Stomach smooth muscle (tissue), 2 donors: Measurements from ENCODE around the gene NDFIP1.
"Not testable (repeated sequence)": the region's sequence is repeated elsewhere in the genome, so short reads cannot be mapped to it uniquely, and the experiment has no call there.

Experiments
- H3K27ac ChIP-seq: one replicate; pipeline ENCODE4 v1.7.0; 2013; ENCODE audit warnings: mild to moderate bottlenecking, low read length, inconsistent platforms
- H3K27me3 ChIP-seq, 2 donors: one replicate each; pipeline ENCODE4 v1.7.0; 2013; ENCODE audit warnings: low read length in 2 of 2; ENCODE audit not compliant: insufficient read depth in 2 of 2, control insufficient read depth in 1 of 2
- H3K36me3 ChIP-seq, 2 donors: one replicate each; pipeline ENCODE4 v1.7.0; 2013; ENCODE audit warnings: low read length in 2 of 2; ENCODE audit not compliant: control insufficient read depth in 2 of 2, insufficient read depth in 2 of 2
- H3K4me1 ChIP-seq: one replicate; pipeline ENCODE4 v1.7.0; 2013; ENCODE audit warnings: low read length; ENCODE audit not compliant: control insufficient read depth, insufficient read depth
- H3K4me3 ChIP-seq, 2 donors: one replicate each; pipeline ENCODE4 v1.7.0; 2013; ENCODE audit warnings: low read length in 2 of 2
- H3K9ac ChIP-seq, 2 donors: one replicate each; pipeline ENCODE4 v1.7.0; 2013; ENCODE audit warnings: low read length in 2 of 2, mild to moderate bottlenecking in 1 of 2
- H3K9me3 ChIP-seq, 2 donors: one replicate each; pipeline ENCODE4 v1.7.0; 2013; ENCODE audit warnings: low read length in 2 of 2; ENCODE audit not compliant: control insufficient read depth in 2 of 2
- donor health status: healthy.
- donor health status: Pancreatic carcinoma.

The NDFIP1 gene

DNA sequence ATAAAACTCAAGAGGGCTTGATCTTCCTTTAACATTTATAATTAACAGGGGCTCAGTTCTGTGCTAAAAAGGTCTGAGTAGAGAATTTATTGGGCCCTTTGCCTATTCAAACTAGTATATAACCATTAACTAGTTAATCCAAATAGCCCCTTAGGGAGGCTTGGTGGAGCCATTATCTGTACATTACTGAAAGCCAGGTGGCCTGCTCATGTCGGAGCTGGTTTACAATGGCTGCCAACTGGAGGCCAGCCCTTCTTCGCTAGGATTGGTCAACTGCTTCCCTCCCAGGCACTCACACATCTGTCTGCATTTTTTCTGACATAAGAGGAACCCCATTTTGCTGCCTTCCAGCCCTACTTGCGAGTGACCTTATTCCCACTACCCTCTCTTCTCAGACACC is 30.4 kb upstream of the NDFIP1 start:
- H3K9me3 ChIP-seq: no peaks in the 10 kb centered on the region
- H3K9ac ChIP-seq: no peak overlapping the region
- no peaks in the 10 kb centered on the region for H3K4me1 ChIP-seq
- H3K4me3 ChIP-seq: no peak overlapping the region
- H3K27me3 ChIP-seq: no peaks in the 10 kb centered on the region
- H3K27ac ChIP-seq: no peak overlapping the region
- H3K36me3 ChIP-seq: no peaks in the 10 kb centered on the region

DNA sequence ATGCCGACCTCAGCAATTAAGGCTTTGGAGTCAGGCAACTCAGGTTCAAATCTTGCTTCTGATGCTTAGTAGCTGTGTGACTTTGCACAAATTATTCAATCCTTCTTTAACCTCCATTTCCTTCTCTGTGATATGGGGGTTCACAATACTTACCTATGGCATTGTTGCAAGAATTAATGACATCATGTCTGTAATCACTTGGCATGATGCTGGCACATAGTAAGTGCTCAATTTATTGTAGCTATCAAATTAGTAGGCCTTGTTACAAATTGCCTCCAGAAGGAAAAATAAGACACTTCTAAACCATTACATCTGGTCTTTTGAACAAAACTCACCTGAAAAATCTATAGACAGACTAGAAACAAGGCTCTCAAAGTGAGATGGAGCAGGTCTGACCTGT is 29.9 kb upstream of the NDFIP1 start:
- Histone ChIP-seq H3K9ac (no peak overlapping the region), H3K4me3 (no peak overlapping the region), H3K27ac (no peak overlapping the region), H3K4me1 (no peaks in the 10 kb centered on the region), H3K36me3 (no peaks in the 10 kb centered on the region), H3K9me3 (no peaks in the 10 kb centered on the region), H3K27me3 (no peaks in the 10 kb centered on the region)

DNA sequence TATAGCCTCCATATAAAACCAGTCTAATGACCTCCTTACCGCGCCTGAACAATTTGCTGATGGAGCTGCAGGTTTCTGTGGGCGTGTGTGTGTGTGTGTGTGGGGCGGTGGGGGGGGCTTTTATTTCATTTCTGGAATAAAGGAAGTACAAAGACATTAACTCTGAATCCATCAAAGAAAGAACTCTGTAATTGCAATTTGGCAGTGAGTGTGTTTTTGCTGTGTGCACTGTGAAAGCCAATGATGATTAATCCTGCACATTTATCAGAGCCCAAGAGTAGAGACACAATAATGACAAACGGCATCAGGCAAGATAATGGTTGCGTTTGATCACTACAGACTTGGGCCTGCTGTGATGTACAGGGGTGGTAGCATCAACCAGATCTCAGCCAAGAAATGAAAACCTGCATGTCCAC is 29.3 kb upstream of the NDFIP1 start:
- Histone ChIP-seq H3K4me1 (no peaks in the 10 kb centered on the region), H3K9me3 (no peaks in the 10 kb centered on the region)

DNA sequence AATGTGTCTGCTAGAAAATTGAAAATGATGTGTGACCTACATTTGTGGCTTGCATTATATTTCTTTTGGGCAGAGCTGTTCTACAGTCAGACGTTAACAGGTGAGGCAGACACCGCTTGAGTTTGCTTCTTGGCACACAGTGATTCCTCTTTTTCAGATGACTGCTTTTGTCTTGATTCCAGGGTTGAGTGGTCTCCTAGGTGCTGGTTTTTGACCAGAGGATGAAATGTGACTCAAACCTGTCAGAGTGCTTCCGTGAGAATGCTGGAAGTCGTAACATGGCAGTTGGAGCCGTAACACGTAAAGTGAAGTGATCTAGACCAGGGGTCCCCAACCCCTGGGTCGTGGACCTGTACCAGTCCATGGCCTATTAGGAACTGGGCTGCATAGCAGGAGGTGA is 28.3 kb upstream of the NDFIP1 start:
- Histone ChIP-seq H3K9me3 (no peaks in the 10 kb centered on the region), H3K4me3 (no peak overlapping the region), H3K27ac (no peak overlapping the region), H3K4me1 (no peaks in the 10 kb centered on the region), H3K27me3 (no peaks in the 10 kb centered on the region), H3K36me3 (no peaks in the 10 kb centered on the region), H3K9ac (no peak overlapping the region)

More for the DNA sequence above, 29.3 kb upstream of the NDFIP1 start:
- H3K27ac ChIP-seq: no peak overlapping the region
- H3K27me3 ChIP-seq: no peaks in the 10 kb centered on the region
- no peak overlapping the region for H3K9ac ChIP-seq
- no peaks in the 10 kb centered on the region for H3K36me3 ChIP-seq
- H3K4me3 ChIP-seq: no peak overlapping the region

DNA sequence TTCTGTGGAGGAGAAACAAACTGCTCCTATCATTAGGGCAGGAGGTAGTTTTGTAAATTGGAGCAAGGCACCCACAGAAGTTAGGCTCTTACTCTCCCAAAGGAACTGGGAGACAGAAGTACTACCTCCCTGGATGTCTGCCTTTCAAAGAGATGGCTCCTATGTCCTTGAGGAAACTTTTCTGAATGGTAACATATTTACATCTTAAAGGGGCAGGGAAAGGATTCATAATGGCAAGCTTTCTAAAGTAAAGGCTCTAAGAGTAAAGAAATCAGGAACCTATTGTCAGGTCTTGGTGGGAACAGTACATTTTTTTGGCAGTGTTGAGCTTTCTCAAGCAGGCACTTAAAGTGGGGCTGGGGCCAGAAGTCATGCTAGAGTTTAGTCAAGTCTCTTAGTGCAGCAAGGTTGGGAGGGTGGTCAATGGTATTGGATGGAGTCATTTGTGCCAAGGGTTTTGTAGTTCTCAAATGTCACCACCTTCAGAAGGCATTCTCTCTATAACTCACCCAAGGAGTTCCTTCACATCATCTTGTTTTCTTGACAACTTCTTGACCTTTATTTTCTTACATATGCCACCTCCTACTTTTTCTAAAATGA is 26.3 kb upstream of the NDFIP1 start:
- no peak overlapping the region for H3K4me3 ChIP-seq
- H3K36me3 ChIP-seq: no peaks in the 10 kb centered on the region
- H3K27me3 ChIP-seq: no peaks in the 10 kb centered on the region
- no peaks in the 10 kb centered on the region for H3K4me1 ChIP-seq
- H3K27ac ChIP-seq: no peak overlapping the region
- H3K9me3 ChIP-seq: no peaks in the 10 kb centered on the region
- no peak overlapping the region for H3K9ac ChIP-seq

DNA sequence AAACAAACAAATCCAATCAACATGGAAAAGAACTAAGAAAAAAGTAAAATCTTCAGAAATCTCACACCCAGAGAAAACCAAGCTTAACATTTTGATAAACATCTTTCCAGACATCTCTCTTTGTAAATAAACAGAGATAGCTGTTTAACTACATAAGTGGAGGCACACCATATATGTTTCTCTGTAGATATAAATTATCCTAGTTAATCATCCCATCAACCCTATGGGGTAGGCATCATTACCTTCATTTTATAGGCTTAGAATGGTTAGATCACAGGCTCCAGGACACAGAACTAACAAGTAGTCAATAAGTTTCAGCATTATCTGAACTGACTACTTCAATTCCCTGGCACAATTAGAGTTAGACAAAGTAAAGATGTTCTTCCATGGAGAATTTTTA is 22.4 kb upstream of the NDFIP1 start:
- Histone ChIP-seq H3K27ac (no peak overlapping the region), H3K4me3 (no peak overlapping the region)

DNA sequence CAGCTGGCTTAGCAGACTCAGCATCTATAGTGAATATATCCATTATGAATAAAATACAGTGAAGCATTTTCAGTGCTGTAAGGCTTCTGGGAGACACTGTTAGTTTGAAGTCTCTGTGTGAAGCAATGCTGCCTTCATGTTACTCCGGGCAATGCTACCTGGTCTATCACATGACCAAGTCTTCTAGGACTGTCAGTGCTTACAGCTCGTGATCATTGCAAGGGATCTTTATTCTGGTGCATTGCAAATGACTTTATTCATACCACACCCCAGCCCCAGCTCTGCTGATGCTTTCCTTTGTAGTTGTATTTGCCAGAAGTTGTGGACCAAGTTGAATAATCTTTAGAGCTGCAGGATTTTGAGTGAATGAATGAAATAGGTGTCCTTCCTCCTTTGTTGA is 21.9 kb upstream of the NDFIP1 start:
- Histone ChIP-seq H3K4me1 (no peaks in the 10 kb centered on the region), H3K9me3 (no peaks in the 10 kb centered on the region), H3K27me3 (peaks cover 0 to 2% of the 10 kb centered on the region in 2 donors), H3K9ac (no peak overlapping the region), H3K27ac (no peak overlapping the region), H3K36me3 (no peaks in the 10 kb centered on the region), H3K4me3 (no peak overlapping the region)

More for the DNA sequence above, 22.4 kb upstream of the NDFIP1 start:
- Histone ChIP-seq H3K9me3 (no peaks in the 10 kb centered on the region), H3K4me1 (no peaks in the 10 kb centered on the region), H3K9ac (no peak overlapping the region), H3K36me3 (no peaks in the 10 kb centered on the region), H3K27me3 (peaks cover 0 to 2% of the 10 kb centered on the region in 2 donors)

DNA sequence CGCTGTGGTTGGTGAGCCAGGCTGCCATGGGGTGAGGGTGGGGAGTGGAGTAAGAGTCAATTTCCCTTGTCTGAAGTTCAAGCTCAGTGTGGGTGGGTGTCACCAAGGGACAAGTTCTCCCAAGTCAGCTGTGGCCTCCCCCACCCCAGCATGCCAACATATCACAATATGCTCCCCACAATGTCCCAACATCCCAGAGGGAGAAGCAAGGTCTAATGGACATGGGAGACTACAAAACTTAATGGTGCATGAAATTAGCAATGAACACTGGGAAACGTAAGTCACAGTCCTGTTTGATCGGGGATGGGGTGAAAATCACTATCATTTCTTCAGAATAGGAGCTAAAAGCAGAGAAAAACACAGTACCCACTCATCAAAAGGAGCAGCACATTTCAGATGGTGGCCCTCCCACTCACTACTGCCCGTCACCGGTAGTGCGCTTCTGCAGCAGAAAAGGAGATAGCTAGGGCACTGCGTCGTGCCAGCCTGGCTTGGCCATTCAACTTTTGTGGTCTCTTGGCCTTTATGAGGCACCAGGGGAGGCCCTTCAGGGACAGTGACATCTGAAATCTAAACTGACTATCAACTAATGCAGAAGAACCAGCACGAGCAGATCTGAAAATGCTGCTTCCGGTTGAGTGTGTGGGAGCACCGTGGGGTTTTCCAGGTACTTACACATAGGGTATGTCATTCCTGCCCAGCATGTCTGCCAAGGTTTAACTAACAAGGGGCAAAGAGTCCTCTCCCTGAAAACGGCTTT is 20.5 kb upstream of the NDFIP1 start:
- Histone ChIP-seq H3K27me3 (peaks cover 0 to 2% of the 10 kb centered on the region in 2 donors), H3K4me3 (no peak overlapping the region)

DNA sequence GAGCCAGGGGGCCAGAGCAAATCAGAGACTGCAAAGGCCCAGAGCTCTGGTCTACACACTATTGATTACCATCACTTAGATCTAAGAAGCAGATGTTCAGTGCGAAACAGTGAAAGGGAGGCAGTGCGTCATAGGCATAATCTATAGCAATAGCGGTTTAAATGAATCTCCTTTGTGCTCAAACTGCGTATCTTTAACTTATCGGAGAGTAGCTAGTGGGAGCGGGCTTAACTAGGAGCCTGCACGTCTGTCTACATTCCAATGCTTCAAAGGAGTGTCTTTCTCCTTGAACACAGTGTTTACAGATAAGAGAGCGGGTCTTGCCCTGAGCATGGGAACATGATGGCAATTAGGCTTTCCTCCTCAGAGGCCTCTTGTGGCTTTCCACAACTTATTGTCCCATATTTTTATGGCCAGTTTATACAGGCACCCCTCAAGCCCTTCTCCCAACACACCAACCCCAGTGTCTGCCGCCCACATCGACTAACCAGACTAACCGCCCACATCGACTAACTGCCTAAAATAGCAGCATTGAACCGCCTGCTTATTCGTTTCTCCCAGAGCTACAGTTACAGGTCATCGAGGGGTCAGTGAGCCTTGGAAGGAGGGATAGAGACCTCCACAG is 19.6 kb upstream of the NDFIP1 start:
- H3K27me3 ChIP-seq, H3K9me3 ChIP-seq, H3K36me3 ChIP-seq, H3K4me1 ChIP-seq, H3K9ac ChIP-seq, H3K4me3 ChIP-seq, H3K27ac ChIP-seq: not testable (repeated sequence)

More for the DNA sequence above, 20.5 kb upstream of the NDFIP1 start:
- Histone ChIP-seq H3K36me3 (no peaks in the 10 kb centered on the region), H3K27ac (no peak overlapping the region), H3K9ac (no peak overlapping the region), H3K9me3 (no peaks in the 10 kb centered on the region), H3K4me1 (no peaks in the 10 kb centered on the region)

DNA sequence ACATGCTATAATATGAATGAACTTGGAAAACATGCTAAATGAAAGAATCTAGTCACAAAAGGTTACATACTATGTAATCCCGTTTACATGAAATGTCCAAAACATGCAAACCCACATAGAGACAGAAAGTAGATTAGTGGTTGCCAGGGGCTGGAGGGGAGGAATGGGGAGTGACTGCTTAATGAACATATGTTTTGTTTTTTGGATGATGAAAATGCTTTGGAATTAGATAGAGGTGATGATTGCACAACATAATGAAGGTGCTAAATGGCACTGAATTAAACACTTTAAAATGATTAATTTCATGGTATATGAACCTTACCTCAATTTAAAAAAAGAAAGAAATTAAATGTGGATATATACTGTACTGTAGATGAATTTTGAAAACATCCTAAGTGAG is 17.6 kb upstream of the NDFIP1 start:
- no peak overlapping the region for H3K27ac ChIP-seq
- H3K36me3 ChIP-seq: no peaks in the 10 kb centered on the region
- H3K4me1 ChIP-seq: no peaks in the 10 kb centered on the region
- H3K9ac ChIP-seq: no peak overlapping the region
- H3K4me3 ChIP-seq: no peak overlapping the region
- no peaks in the 10 kb centered on the region for H3K9me3 ChIP-seq
- peaks cover 0 to 2% of the 10 kb centered on the region in 2 donors for H3K27me3 ChIP-seq

DNA sequence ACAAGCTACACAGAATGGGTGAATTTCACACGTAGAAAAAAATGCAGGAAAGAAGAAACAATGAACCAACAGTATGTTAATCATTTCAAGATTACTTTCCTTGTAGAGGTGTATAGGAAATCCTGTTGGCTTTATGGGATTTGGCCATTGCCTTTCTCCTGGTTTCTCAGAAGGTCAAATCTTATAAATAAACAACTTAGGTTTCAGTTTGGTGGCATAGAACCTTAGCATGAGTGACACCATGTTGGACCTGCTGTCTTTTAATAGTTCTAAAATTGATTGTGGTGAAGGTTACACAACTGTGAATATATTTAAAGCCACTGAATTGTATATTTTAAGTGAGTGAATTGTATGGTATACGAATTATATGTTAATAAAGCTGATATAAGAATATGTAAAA is 16.7 kb upstream of the NDFIP1 start:
- no peaks in the 10 kb centered on the region for H3K4me1 ChIP-seq
- H3K27ac ChIP-seq: no peak overlapping the region
- no peak overlapping the region for H3K9ac ChIP-seq

More for the DNA sequence above, 16.7 kb upstream of the NDFIP1 start:
- Histone ChIP-seq H3K9me3 (no peaks in the 10 kb centered on the region), H3K36me3 (no peaks in the 10 kb centered on the region), H3K4me3 (no peak overlapping the region), H3K27me3 (peaks cover 0 to 2% of the 10 kb centered on the region in 2 donors)
